ENCODE results near the gene ZNF689.

The ZNF689 gene

GRCh38 chr16:30656974-30657865 lies 47.0 kb upstream of the ZNF689 start:
- H3K79me2 ChIP-seq (ENCODE audit: control insufficient read depth, low read length): peaks cover 35% of the 10 kb centered on the region
- peak overlapping the region; percentile 74 for H3K4me3 ChIP-seq (ENCODE audit: low read length)
- H3K9me2 ChIP-seq (replicated peaks; ENCODE audit: control insufficient read depth, low read length): no peaks in the 10 kb centered on the region
- no peaks in the 10 kb centered on the region; the same call in 1 of the 2 replicates for H4K20me1 ChIP-seq (ENCODE audit: control insufficient read depth, insufficient read depth, low read depth, low read length)
- H3K36me3 ChIP-seq (ENCODE audit: control insufficient read depth, low read length): peaks cover 76% of the 10 kb centered on the region
- H3F3A ChIP-seq (ENCODE audit: control insufficient read depth, insufficient read depth): peaks cover 6% of the 10 kb centered on the region
- H3K9me3 ChIP-seq (ENCODE audit: control insufficient read depth, insufficient read depth, low read length): no peaks in the 10 kb centered on the region
- peak overlapping the region; percentile 90 for H3K4me2 ChIP-seq (ENCODE audit: low read length)
- TF ChIP-seq EZH2phosphoT487 (IDR thresholded peaks at IDR 0.05; ENCODE audit: borderline replicate concordance, low read length) (no peak), CTCF (IDR thresholded peaks at IDR 0.05; ENCODE audit: low read depth, low read length, poor library complexity, severe bottlenecking) (no peak)
- H3K27ac ChIP-seq (ENCODE audit: low read depth, low read length): peak overlapping the region; percentile 58
- H3K27me3 ChIP-seq (ENCODE audit: control insufficient read depth, low read length): no peaks in the 10 kb centered on the region
- peaks cover 40% of the 10 kb centered on the region for H3K4me1 ChIP-seq (ENCODE audit: control insufficient read depth, low read length)

GRCh38 chr16:30656388-30656787 lies 46.2 kb upstream of the ZNF689 start:
- H3K27ac ChIP-seq (ENCODE audit: low read depth, low read length): no peak overlapping the region
- H3K36me3 ChIP-seq (ENCODE audit: control insufficient read depth, low read length): peaks cover 74% of the 10 kb centered on the region
- H3K4me2 ChIP-seq (ENCODE audit: low read length): no peak overlapping the region
- no peaks in the 10 kb centered on the region for H4K20me1 ChIP-seq (ENCODE audit: control insufficient read depth, insufficient read depth, low read depth, low read length)
- no peaks in the 10 kb centered on the region for H3K9me3 ChIP-seq (ENCODE audit: control insufficient read depth, insufficient read depth, low read length)
- TF ChIP-seq EZH2phosphoT487 (IDR thresholded peaks at IDR 0.05; ENCODE audit: borderline replicate concordance, low read length) (no peak), CTCF (IDR thresholded peaks at IDR 0.05; ENCODE audit: low read depth, low read length, poor library complexity, severe bottlenecking) (no peak)
- H3K27me3 ChIP-seq (ENCODE audit: control insufficient read depth, low read length): no peaks in the 10 kb centered on the region
- H3K9me2 ChIP-seq (replicated peaks; ENCODE audit: control insufficient read depth, low read length): no peaks in the 10 kb centered on the region
- H3F3A ChIP-seq (ENCODE audit: control insufficient read depth, insufficient read depth): peaks cover 6% of the 10 kb centered on the region
- H3K79me2 ChIP-seq (ENCODE audit: control insufficient read depth, low read length): peaks cover 33% of the 10 kb centered on the region
- H3K4me1 ChIP-seq (ENCODE audit: control insufficient read depth, low read length): peaks cover 37% of the 10 kb centered on the region
- no peak overlapping the region for H3K4me3 ChIP-seq (ENCODE audit: low read length)

GRCh38 chr16:30655815-30656347 lies 45.7 kb upstream of the ZNF689 start:
- H4K20me1 ChIP-seq (ENCODE audit: control insufficient read depth, insufficient read depth, low read depth, low read length): no peaks in the 10 kb centered on the region
- no peaks in the 10 kb centered on the region for H3K9me2 ChIP-seq (replicated peaks; ENCODE audit: control insufficient read depth, low read length)
- H3K4me3 ChIP-seq (ENCODE audit: low read length): no peak overlapping the region
- peaks cover 6% of the 10 kb centered on the region for H3F3A ChIP-seq (ENCODE audit: control insufficient read depth, insufficient read depth)
- no peaks in the 10 kb centered on the region for H3K27me3 ChIP-seq (ENCODE audit: control insufficient read depth, low read length)
- H3K27ac ChIP-seq (ENCODE audit: low read depth, low read length): no peak overlapping the region
- peaks cover 31% of the 10 kb centered on the region for H3K79me2 ChIP-seq (ENCODE audit: control insufficient read depth, low read length)
- H3K9me3 ChIP-seq (ENCODE audit: control insufficient read depth, insufficient read depth, low read length): no peaks in the 10 kb centered on the region
- peaks cover 68% of the 10 kb centered on the region for H3K36me3 ChIP-seq (ENCODE audit: control insufficient read depth, low read length)
- H3K4me1 ChIP-seq (ENCODE audit: control insufficient read depth, low read length): peaks cover 32% of the 10 kb centered on the region
- TF ChIP-seq CTCF (IDR thresholded peaks at IDR 0.05; ENCODE audit: low read depth, low read length, poor library complexity, severe bottlenecking) (no peak), EZH2phosphoT487 (IDR thresholded peaks at IDR 0.05; ENCODE audit: borderline replicate concordance, low read length) (no peak)
- no peak overlapping the region for H3K4me2 ChIP-seq (ENCODE audit: low read length)

All from DOHH2 (cell line).